SKM-1 (cell line): ENCODE measurements around the gene PYM1.
"Not testable (repeated sequence)": the region's sequence is repeated elsewhere in the genome, so short reads cannot be mapped to it uniquely, and the experiment has no call there.

Source experiments
- DNase-seq: peaks from one replicate; lab custom pipeline; 2025; ENCODE audit not compliant: unreplicated experiment; lab: John Stamatoyannopoulos, UW

The PYM1 gene

GRCh38 chr12:55915482-55915859 lies 12.2 kb downstream of the PYM1 start:
- DNase-seq = no peak

GRCh38 chr12:55912908-55913307 lies 14.8 kb downstream of the PYM1 start:
- DNase-seq = no peak

GRCh38 chr12:55909513-55909884 lies 18.2 kb downstream of the PYM1 start:
- DNase-seq = no peak

DNA sequence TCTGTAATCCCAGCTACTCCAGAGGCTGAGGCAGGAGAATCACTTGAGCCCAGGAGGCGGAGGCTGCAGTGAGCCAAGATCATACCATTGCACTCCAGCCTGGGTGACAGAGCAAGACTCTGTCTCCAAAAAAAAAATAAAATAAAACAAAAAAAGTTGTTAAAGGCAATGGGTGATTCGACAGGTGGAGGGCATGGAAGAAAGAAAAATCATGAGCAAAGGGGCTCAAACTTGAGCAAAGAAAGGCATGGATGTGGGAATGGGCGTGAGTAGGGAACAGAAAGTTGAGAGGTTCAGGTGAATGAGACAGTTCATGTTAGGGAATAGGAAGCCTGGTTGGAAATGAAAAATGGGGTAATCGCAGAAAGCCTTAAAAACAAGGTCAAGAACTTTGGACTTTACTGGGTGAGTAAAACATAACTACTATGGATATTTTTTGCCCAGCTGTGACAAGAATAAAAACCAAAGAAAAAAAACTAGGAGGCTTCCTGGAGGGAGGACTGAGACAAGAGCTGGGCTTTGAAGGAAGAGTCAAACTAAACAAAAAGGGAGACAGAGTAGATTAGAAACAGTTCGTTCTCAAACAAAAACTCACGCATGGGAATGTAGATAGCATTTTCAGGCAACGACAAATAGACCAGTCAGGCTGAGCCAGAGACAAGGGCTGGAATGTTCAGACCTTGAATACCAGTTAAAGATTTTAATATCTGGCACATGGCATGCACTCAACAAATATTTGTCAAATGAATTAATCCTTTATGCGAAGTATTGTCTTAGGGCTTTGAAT lies 18.8 kb downstream of the PYM1 start:
- DNase-seq = no peak

- no peak for DNase-seq
Observed at GRCh38 chr12:55906056-55906455, 21.6 kb downstream of the PYM1 start.

GRCh38 chr12:55901881-55902490 lies 25.7 kb downstream of the PYM1 start:
- no peak for DNase-seq

- no peak for DNase-seq
Observed at GRCh38 chr12:55899082-55899481, 28.6 kb downstream of the PYM1 start.

DNA sequence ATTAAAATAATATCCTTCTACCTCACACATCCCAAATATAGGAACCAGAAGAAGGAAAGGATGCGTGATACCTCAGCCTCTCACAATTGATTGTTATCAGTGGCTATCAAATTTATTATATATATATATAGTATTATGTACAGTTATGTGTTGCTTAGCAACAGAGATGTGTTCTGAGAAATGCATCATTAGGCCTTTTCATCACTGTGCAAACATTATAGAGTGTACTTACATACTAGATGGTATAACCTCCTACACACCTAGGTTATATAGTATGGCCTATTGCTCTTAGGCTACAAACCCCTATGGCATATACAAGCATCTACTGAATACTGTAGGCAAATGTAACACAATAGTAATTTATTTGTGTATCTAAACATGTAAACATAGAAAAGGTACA lies 34.0 kb downstream of the PYM1 start:
- DNase-seq = no peak

- DNase-seq = no peak
Observed at GRCh38 chr12:55891310-55891709, 36.4 kb downstream of the PYM1 start.

DNA sequence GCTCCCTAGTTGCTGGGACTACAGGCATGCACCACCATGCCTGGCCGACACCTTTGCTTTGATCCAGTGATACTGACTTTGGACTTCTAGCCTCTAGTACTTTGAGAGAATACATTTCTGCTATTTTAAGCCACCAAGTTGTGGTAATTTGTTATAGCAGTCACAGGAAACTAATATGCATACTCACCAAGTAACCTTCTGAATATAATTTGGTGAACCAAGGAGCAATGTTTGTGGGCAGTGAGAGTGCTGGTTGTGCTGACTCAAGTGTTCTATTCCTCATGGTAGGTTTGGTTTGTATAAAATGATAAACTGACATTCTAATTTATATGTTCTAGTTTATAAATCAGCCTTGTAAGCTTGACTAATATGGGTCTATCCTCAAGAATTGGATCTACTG lies 42.6 kb downstream of the PYM1 start:
- no peak for DNase-seq

DNA sequence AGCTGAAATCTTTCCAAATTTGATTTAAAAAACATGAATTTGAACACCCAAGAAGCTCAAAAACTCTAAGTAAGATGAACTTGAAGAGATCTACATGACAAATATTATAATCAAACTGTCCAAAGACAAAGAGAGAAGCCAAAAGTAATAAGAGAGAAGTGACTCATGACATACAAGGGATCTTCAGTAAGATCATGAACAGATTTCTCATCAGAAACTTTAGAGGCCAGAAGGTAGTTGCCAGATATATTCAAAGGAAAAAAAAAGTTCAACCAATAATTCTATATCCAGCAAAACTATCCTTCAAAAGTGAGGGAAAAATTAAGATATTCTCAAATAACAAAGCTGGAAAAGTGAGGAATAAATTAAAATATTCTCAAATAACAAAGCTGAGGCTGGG lies 49.9 kb downstream of the PYM1 start:
- no peak for DNase-seq

- no peak for DNase-seq
Observed at GRCh38 chr12:55875704-55876467, 51.8 kb downstream of the PYM1 start.

DNA sequence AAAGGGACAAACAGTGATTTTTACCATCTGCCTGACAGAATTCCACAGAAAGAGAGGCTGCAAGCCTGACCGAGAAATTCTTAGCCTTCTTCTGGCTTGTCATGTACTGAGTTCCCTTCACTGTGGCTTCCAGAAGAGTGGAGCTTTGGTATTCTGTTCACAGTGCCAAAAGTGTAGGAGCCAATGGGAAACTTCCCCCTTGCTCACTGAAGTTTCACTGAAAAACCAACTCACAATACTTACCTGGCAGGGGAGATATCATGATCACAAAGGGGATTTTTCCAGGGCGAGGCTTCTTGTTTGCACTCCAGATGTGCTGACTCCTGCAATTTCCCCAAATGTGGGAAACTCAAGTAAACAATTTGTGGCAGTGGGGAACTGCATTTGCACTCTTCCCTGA lies 53.3 kb downstream of the PYM1 start:
- DNase-seq = no peak

GRCh38 chr12:55866454-55867004 lies 61.2 kb downstream of the PYM1 start:
- not testable (repeated sequence) for DNase-seq

GRCh38 chr12:55865327-55865726 lies 62.4 kb downstream of the PYM1 start:
- DNase-seq = no peak

- DNase-seq = not testable (repeated sequence)
Observed at GRCh38 chr12:55862931-55863330, 64.8 kb downstream of the PYM1 start.

GRCh38 chr12:55862286-55862685 lies 65.4 kb downstream of the PYM1 start:
- no peak for DNase-seq

DNA sequence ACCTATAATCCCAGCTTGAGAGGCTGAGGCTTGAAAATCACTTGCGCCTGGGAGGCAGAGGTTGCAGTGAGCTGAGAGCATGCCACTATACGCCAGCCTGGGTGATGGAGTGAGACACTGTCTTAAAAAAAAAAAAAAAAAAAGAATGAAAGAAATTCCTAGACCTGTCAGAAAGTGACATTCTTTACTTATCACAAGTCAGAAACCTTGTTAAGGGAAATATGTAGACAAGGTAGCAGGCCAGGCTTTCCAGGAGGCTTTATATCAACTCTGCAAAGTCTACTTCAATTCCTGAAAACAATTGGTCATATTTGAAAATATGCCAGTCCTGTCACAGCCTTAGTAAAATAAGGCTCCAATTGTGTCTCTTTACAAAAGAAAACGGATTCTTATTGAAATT lies 65.8 kb downstream of the PYM1 start:
- no peak for DNase-seq

- no peak for DNase-seq
Observed at GRCh38 chr12:55861396-55861795, 66.3 kb downstream of the PYM1 start.

DNA sequence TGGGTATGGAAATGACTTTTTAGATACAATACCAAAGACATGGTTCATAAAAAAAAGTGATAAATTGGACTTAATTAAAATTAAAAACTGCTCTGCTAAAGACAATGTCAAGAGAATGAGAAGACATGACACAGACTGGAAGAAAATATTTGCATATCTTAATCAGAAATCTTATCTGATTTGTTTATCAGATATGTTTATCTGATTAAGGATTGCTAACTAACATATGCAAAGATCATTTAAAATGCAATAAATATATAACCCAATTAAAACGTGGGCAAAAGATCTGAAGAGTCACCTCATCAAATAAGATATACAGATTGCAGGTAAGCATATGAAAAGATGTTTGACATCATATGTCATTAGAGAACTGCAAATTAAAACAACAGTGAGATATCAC lies 75.0 kb downstream of the PYM1 start:
- DNase-seq = no peak
